Neural cell (in vitro differentiated cells): ENCODE results near the gene NCOA3. TPM values are rescaled to one million over a fixed set of nuclear protein-coding genes. Genes with fewer than 3 reads are reported as not detected.

ENCODE experiments used
- H2AFZ ChIP-seq: fragments of 200-600, 300-800 bp; sonication (generic), shearing (Covaris generic); 2 replicates; pipeline ENCODE4 v1.6.0; 2014; ENCODE audit warnings: low read depth, mild to moderate bottlenecking, antibody characterized with exemption, low read length, moderate library complexity
- H3F3A ChIP-seq: fragments of 200-600 bp; shearing (Covaris generic); 2 replicates; pipeline ENCODE4 v1.6.1; 2016; ENCODE audit warnings: mild to moderate bottlenecking, moderate library complexity, mixed read lengths, antibody characterized with exemption, low read length; ENCODE audit not compliant: insufficient read depth, poor library complexity, severe bottlenecking
- H3K27ac ChIP-seq: fragments of 200-600, 300-800 bp; sonication (generic), shearing (Covaris generic); 2 replicates; pipeline ENCODE4 v1.5.1; 2014; ENCODE audit warnings: mild to moderate bottlenecking, low read length, moderate library complexity
- H3K27me3 ChIP-seq: fragments of 300-800, 200-600 bp; sonication (generic), shearing (Covaris generic); 2 replicates; pipeline ENCODE4 v1.6.0; 2014; ENCODE audit warnings: mild to moderate bottlenecking, low read depth, low read length, moderate library complexity; ENCODE audit not compliant: insufficient read depth
- H3K36me3 ChIP-seq: fragments of 300-800, 200-600 bp; sonication (generic), shearing (Covaris generic); 2 replicates; pipeline ENCODE4 v1.5.1; 2014; ENCODE audit warnings: mild to moderate bottlenecking, antibody characterized with exemption, low read length, moderate library complexity; ENCODE audit not compliant: insufficient read depth
- H3K4me2 ChIP-seq: fragments of 300-800, 200-600 bp; sonication (generic), shearing (Covaris generic); 2 replicates; pipeline ENCODE4 v1.6.0; 2014; ENCODE audit warnings: mild to moderate bottlenecking, low read length
- H3K4me3 ChIP-seq: fragments of 300-800, 200-600 bp; sonication (generic), shearing (Covaris generic); 2 replicates; pipeline ENCODE4 v1.5.1; 2014; ENCODE audit warnings: mild to moderate bottlenecking, low read length, moderate library complexity
- H3K79me2 ChIP-seq: fragments of 200-600 bp; shearing (Covaris generic); replicated peaks from 2 replicates; pipeline ENCODE4 v1.6.0; 2014; ENCODE audit warnings: mild to moderate bottlenecking, low read length, moderate library complexity; ENCODE audit not compliant: insufficient read depth
- H3K9ac ChIP-seq: fragments of 300-800, 200-600 bp; sonication (generic), shearing (Covaris generic); 2 replicates; pipeline ENCODE4 v1.6.1; 2016; ENCODE audit warnings: mild to moderate bottlenecking, low read length, mixed read lengths
- H3K9me2 ChIP-seq: fragments of 200-600 bp; shearing (Covaris generic); 2 replicates; pipeline ENCODE4 v1.6.1; 2016; ENCODE audit warnings: mild to moderate bottlenecking, low read length, mixed read lengths; ENCODE audit not compliant: insufficient read depth
- H3K9me3 ChIP-seq: fragments of 200-600, 300-800 bp; sonication (generic), shearing (Covaris generic); 2 replicates; pipeline ENCODE4 v1.6.1; 2016; ENCODE audit warnings: mild to moderate bottlenecking, mixed run types, low read length, moderate library complexity, mixed read lengths
- H4K20me1 ChIP-seq: fragments of 200-600 bp; shearing (Covaris generic); 2 replicates; pipeline ENCODE4 v1.6.1; 2016; ENCODE audit warnings: mild to moderate bottlenecking, mixed run types; ENCODE audit not compliant: insufficient read depth
- CTCF ChIP-seq: fragments of 450-650 bp; IDR thresholded peaks from 2 replicates; pipeline ENCODE4 v1.5.1; 2014; ENCODE audit warnings: antibody characterized with exemption, mild to moderate bottlenecking, moderate library complexity; ENCODE audit not compliant: poor library complexity, severe bottlenecking
- EP300 ChIP-seq: fragments of 450-650 bp; conservative IDR thresholded peaks from 2 replicates; pipeline ENCODE4 v1.6.1; 2014; ENCODE audit warnings: antibody characterized with exemption, mild to moderate bottlenecking, moderate library complexity; ENCODE audit not compliant: poor library complexity, severe bottlenecking
- EZH2 ChIP-seq: fragments of 200-600, 300-800 bp; shearing (Covaris generic), sonication (generic); IDR thresholded peaks from 2 replicates; pipeline ENCODE4 v1.6.1; 2014; ENCODE audit warnings: antibody characterized with exemption, low read length, borderline replicate concordance, mild to moderate bottlenecking; ENCODE audit not compliant: insufficient read depth, poor library complexity, severe bottlenecking
- MXI1 ChIP-seq: fragments of 450-650 bp; conservative IDR thresholded peaks from 2 replicates; pipeline ENCODE4 v1.6.1; 2014; ENCODE audit warnings: antibody characterized with exemption, mild to moderate bottlenecking; ENCODE audit not compliant: poor library complexity, severe bottlenecking
- POLR2AphosphoS5 ChIP-seq: IDR thresholded peaks from 2 replicates; pipeline ENCODE4 v1.6.1; 2012
- RAD21 ChIP-seq: fragments of 450-650 bp; conservative IDR thresholded peaks from 2 replicates; pipeline ENCODE4 v1.6.1; 2014; ENCODE audit warnings: antibody characterized with exemption, mild to moderate bottlenecking, moderate library complexity
- REST ChIP-seq: IDR thresholded peaks from 2 replicates; pipeline ENCODE4 v1.6.1; 2012; ENCODE audit warnings: borderline replicate concordance
- SMC3 ChIP-seq: fragments of 450-650 bp; conservative IDR thresholded peaks from 2 replicates; pipeline ENCODE4 v1.6.1; 2014; ENCODE audit warnings: antibody characterized with exemption, mild to moderate bottlenecking, moderate library complexity; ENCODE audit not compliant: poor library complexity
- TAF1 ChIP-seq: IDR thresholded peaks from 2 replicates; pipeline ENCODE4 v1.6.1; 2012; ENCODE audit warnings: low read depth
- polyA plus RNA-seq: library from polyadenylated mRNA; depleted of rRNA; stranded (reverse); fragments of >200 nt; gene quantifications from 2 replicates; pipeline ENCODE4 v1.2.3, GENCODE V29; 2014

The NCOA3 gene
- polyA plus RNA-seq, 1 donor from 2014 or later: 14.2 TPM

GRCh38 chr20:47529840-47530239, 28.2 kb downstream of the NCOA3 start:
- Histone ChIP-seq H3K4me2 (no peak overlapping the region), H3K9ac (no peak overlapping the region), H3K4me3 (no peak overlapping the region), H3K9me2 (no peaks in the 10 kb centered on the region), H3K27me3 (no peaks in the 10 kb centered on the region), H2AFZ (no peak overlapping the region), H3K9me3 (no peaks in the 10 kb centered on the region), H3K79me2 (no peaks in the 10 kb centered on the region), H3K36me3 (no peaks in the 10 kb centered on the region), H3K27ac (no peak overlapping the region), H4K20me1 (no peaks in the 10 kb centered on the region), H3F3A (no peaks in the 10 kb centered on the region)
- TF ChIP-seq MXI1 (no peak), CTCF (no peak), POLR2AphosphoS5 (no peak), RAD21 (no peak), SMC3 (no peak), EP300 (no peak)

- no peaks in the 10 kb centered on the region for H3F3A ChIP-seq
- no peaks in the 10 kb centered on the region for H3K36me3 ChIP-seq
- H3K79me2 ChIP-seq: no peaks in the 10 kb centered on the region
- H3K4me2 ChIP-seq: no peak overlapping the region
- TF ChIP-seq EZH2 (no peak), RAD21 (no peak), TAF1 (no peak), POLR2AphosphoS5 (no peak), REST (no peak), EP300 (no peak), SMC3 (no peak), MXI1 (no peak), CTCF (no peak)
- H4K20me1 ChIP-seq: no peaks in the 10 kb centered on the region
- H3K4me3 ChIP-seq: no peak overlapping the region
- H3K9ac ChIP-seq: no peak overlapping the region
- no peaks in the 10 kb centered on the region for H3K27me3 ChIP-seq
- H3K27ac ChIP-seq: no peak overlapping the region
- H3K9me3 ChIP-seq: no peaks in the 10 kb centered on the region
- H3K9me2 ChIP-seq: no peaks in the 10 kb centered on the region
- H2AFZ ChIP-seq: no peak overlapping the region
These were observed 29.8 kb downstream of the NCOA3 start for GRCh38 chr20:47531458-47531857.
